HepG2 (cell line): ENCODE data around the gene DAZAP1. TPM values are rescaled to one million over a fixed set of nuclear protein-coding genes. Genes with fewer than 3 reads are reported as not detected.
A peak's percentile ranks its signal among the peaks of the same experiment; 100 is the strongest.

Experiments
- AKAP8 ChIP-seq: sonication (generic); formaldehyde crosslinking; IDR thresholded peaks from 2 replicates; pipeline ENCODE4 v1.5.1; 2020; ENCODE audit warnings: mild to moderate bottlenecking, missing genetic modification reagents
- DR1 ChIP-seq: sonication (generic); formaldehyde crosslinking; IDR thresholded peaks from 2 replicates; pipeline ENCODE4 v1.8.0; 2021; ENCODE audit warnings: mild to moderate bottlenecking, missing genetic modification reagents, inconsistent platforms
- FOXO1 ChIP-seq: sonication (generic); formaldehyde crosslinking; IDR thresholded peaks from 2 replicates; pipeline ENCODE4 v1.4.0; 2020; ENCODE audit warnings: missing genetic modification reagents
- PCBP2 ChIP-seq: fragments of 200-400 bp; formaldehyde crosslinking; optimal IDR thresholded peaks from 2 replicates; pipeline ENCODE3; 2018; ENCODE audit warnings: low read length, low read depth; ENCODE audit not compliant: poor library complexity, severe bottlenecking
- RFX1 ChIP-seq: fragments of 450-650 bp; IDR thresholded peaks from 2 replicates; pipeline ENCODE4 v1.6.1; 2017
- TCF7 ChIP-seq: sonication (generic); IDR thresholded peaks from 2 replicates; pipeline ENCODE4 v1.6.1; 2016; ENCODE audit warnings: antibody characterized with exemption, low read depth
- THAP9 ChIP-seq: sonication (generic); formaldehyde crosslinking; IDR thresholded peaks from 2 replicates; pipeline ENCODE4; 2020; ENCODE audit warnings: missing genetic modification reagents, mild to moderate bottlenecking, borderline replicate concordance
- THRA ChIP-seq: sonication (generic); formaldehyde crosslinking; IDR thresholded peaks from 2 replicates; pipeline ENCODE4 v1.4.0; 2020; ENCODE audit warnings: missing genetic modification reagents, borderline replicate concordance
- ZKSCAN1 ChIP-seq: fragments of 150-350 bp; IDR thresholded peaks from 2 replicates; pipeline ENCODE4 v1.6.1; 2014; ENCODE audit warnings: low read length
- ZNF326 ChIP-seq: sonication (generic); formaldehyde crosslinking; IDR thresholded peaks from 2 replicates; pipeline ENCODE4 v1.4.0; 2020; ENCODE audit warnings: missing genetic modification reagents, borderline replicate concordance
- ZNF451 ChIP-seq: sonication (generic); formaldehyde crosslinking; IDR thresholded peaks from 2 replicates; pipeline ENCODE4 v1.5.0; 2020; ENCODE audit warnings: mild to moderate bottlenecking, missing genetic modification reagents
- ZZZ3 ChIP-seq: sonication (generic); formaldehyde crosslinking; IDR thresholded peaks from 2 replicates; pipeline ENCODE4 v1.4.0; 2020; ENCODE audit warnings: missing genetic modification reagents, mild to moderate bottlenecking, borderline replicate concordance
- polyA plus RNA-seq, 8 experiments: library from polyadenylated mRNA; depleted of rRNA in 3 of 8; stranded (reverse) in 7 of 8; unstranded in 1 of 8; fragments of >200 nt; fragmentation: Illumina TruSeq in 4 of 8; extraction: Trizol in 4 of 8; gene quantifications; 2 replicates each; pipeline versions ENCODE4 v1.2.1 to v1.2.3, GENCODE V29; 2011 to 2016; ENCODE audit warnings: low read depth in 4 of 8, missing spikeins in 1 of 8, mixed read lengths in 1 of 8; ENCODE audit not compliant: insufficient read depth in 1 of 8
- total RNA-seq, 5 experiments: library from RNA; depleted of rRNA; stranded (reverse); fragments of >200 nt; fragmentation: Illumina TruSeq; extraction: Trizol; gene quantifications; 2 replicates each; pipeline ENCODE4 v1.2.3, GENCODE V29; 2016; ENCODE audit warnings: low read depth in 1 of 5
- TF ChIP-seq, protein P1 (sequence below): fragments of 450-650 bp; IDR thresholded peaks from 2 replicates; pipeline ENCODE4 v1.6.1; 2017
- TF ChIP-seq, protein P2 (sequence below): sonication (generic); formaldehyde crosslinking; IDR thresholded peaks from 2 replicates; pipeline ENCODE4 v1.4.0; 2020; ENCODE audit warnings: missing genetic modification reagents
- TF ChIP-seq, protein P3 (sequence below): sonication (generic); formaldehyde crosslinking; IDR thresholded peaks from 2 replicates; pipeline ENCODE4 v1.5.0; 2020; ENCODE audit warnings: missing genetic modification reagents

Gene DAZAP1
- total and polyA plus RNA-seq, 2 of the 13 experiments (the other 11 are each of a cell fraction or from before 2014, with no cell fraction given), result 63.3 to 79.2 TPM

DNA sequence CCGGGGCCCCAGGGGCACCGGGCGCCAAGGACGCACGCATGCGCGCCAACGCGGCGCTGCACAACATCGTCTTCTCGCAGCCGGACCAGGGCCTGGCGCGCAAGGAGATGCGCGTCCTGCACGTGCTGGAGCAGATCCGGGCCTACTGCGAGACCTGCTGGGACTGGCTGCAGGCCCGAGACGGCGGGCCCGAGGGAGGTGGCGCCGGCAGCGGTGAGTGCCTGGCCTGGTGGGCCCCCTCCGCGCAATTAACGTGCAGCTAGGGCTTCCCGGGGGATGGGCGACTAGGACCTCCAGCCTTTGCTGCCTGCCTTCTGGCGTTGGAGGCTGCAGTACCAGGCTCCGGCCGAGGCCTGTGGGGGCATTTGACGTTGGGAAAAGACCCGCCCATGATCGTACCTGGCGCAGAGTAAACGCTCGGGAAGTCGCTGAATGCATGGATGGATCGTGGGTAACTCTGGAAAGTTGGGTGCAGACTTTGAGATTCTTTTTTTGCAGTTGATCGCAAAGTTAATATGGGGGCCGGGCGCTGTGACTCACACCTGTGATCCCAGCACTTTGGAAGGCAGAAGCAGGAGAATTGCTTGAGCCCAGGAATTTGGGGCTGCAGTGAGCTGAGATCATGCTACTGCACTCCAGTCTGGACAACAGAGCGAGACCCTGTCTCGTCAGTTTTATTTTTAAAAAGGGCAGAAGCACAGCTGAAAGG lies 49.8 kb downstream of the DAZAP1 start (continued):
- TF ChIP-seq, protein P1, sequence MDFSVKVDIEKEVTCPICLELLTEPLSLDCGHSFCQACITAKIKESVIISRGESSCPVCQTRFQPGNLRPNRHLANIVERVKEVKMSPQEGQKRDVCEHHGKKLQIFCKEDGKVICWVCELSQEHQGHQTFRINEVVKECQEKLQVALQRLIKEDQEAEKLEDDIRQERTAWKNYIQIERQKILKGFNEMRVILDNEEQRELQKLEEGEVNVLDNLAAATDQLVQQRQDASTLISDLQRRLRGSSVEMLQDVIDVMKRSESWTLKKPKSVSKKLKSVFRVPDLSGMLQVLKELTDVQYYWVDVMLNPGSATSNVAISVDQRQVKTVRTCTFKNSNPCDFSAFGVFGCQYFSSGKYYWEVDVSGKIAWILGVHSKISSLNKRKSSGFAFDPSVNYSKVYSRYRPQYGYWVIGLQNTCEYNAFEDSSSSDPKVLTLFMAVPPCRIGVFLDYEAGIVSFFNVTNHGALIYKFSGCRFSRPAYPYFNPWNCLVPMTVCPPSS, result no peak
- TF ChIP-seq RFX1, result no peak
- TF ChIP-seq, protein P2, sequence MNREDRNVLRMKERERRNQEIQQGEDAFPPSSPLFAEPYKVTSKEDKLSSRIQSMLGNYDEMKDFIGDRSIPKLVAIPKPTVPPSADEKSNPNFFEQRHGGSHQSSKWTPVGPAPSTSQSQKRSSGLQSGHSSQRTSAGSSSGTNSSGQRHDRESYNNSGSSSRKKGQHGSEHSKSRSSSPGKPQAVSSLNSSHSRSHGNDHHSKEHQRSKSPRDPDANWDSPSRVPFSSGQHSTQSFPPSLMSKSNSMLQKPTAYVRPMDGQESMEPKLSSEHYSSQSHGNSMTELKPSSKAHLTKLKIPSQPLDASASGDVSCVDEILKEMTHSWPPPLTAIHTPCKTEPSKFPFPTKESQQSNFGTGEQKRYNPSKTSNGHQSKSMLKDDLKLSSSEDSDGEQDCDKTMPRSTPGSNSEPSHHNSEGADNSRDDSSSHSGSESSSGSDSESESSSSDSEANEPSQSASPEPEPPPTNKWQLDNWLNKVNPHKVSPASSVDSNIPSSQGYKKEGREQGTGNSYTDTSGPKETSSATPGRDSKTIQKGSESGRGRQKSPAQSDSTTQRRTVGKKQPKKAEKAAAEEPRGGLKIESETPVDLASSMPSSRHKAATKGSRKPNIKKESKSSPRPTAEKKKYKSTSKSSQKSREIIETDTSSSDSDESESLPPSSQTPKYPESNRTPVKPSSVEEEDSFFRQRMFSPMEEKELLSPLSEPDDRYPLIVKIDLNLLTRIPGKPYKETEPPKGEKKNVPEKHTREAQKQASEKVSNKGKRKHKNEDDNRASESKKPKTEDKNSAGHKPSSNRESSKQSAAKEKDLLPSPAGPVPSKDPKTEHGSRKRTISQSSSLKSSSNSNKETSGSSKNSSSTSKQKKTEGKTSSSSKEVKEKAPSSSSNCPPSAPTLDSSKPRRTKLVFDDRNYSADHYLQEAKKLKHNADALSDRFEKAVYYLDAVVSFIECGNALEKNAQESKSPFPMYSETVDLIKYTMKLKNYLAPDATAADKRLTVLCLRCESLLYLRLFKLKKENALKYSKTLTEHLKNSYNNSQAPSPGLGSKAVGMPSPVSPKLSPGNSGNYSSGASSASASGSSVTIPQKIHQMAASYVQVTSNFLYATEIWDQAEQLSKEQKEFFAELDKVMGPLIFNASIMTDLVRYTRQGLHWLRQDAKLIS (CRISPR knock-in tag), result no peak
- peak; percentile 89 for TF ChIP-seq AKAP8 (CRISPR knock-in tag)
- TF ChIP-seq PCBP2, result no peak
- peak; percentile 36; the same call in 1 of the 2 replicates for TF ChIP-seq DR1 (CRISPR knock-in tag)
- TF ChIP-seq ZNF326 (CRISPR knock-in tag), result peak; percentile 94
- no peak for TF ChIP-seq THRA
- no peak for TF ChIP-seq ZNF451 (CRISPR knock-in tag)
- no peak for TF ChIP-seq FOXO1
- TF ChIP-seq, protein P3, sequence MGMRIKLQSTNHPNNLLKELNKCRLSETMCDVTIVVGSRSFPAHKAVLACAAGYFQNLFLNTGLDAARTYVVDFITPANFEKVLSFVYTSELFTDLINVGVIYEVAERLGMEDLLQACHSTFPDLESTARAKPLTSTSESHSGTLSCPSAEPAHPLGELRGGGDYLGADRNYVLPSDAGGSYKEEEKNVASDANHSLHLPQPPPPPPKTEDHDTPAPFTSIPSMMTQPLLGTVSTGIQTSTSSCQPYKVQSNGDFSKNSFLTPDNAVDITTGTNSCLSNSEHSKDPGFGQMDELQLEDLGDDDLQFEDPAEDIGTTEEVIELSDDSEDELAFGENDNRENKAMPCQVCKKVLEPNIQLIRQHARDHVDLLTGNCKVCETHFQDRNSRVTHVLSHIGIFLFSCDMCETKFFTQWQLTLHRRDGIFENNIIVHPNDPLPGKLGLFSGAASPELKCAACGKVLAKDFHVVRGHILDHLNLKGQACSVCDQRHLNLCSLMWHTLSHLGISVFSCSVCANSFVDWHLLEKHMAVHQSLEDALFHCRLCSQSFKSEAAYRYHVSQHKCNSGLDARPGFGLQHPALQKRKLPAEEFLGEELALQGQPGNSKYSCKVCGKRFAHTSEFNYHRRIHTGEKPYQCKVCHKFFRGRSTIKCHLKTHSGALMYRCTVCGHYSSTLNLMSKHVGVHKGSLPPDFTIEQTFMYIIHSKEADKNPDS (CRISPR knock-in tag), result 0 out of 2 replicates have a peak, but pooled peaks have one; percentile 32
- TF ChIP-seq THAP9 (CRISPR knock-in tag), result no peak
- no peak for TF ChIP-seq TCF7
- no peak for TF ChIP-seq ZKSCAN1
- no peak for TF ChIP-seq ZZZ3 (CRISPR knock-in tag)
